Duodenal mucosa (tissue), 2 donors: Measurements from ENCODE around the gene KRT28.

Experiments
- H3K27ac ChIP-seq: one replicate; pipeline ENCODE4 v1.7.0; 2013; ENCODE audit warnings: low read depth, low read length
- H3K27me3 ChIP-seq, 2 donors: one replicate each; pipeline ENCODE4 v1.7.0; 2013; ENCODE audit warnings: low read length in 2 of 2, control low read depth in 1 of 2; ENCODE audit not compliant: insufficient read depth in 2 of 2, control insufficient read depth in 1 of 2
- H3K36me3 ChIP-seq, 2 donors: one replicate each; pipeline ENCODE4 v1.7.0; 2013; ENCODE audit warnings: low read length in 2 of 2, control low read depth in 1 of 2; ENCODE audit not compliant: insufficient read depth in 2 of 2, control insufficient read depth in 1 of 2
- H3K4me1 ChIP-seq, 2 donors: one replicate each; pipeline ENCODE4 v1.7.0; 2013; ENCODE audit warnings: low read length in 2 of 2, control low read depth in 1 of 2; ENCODE audit not compliant: insufficient read depth in 2 of 2, control insufficient read depth in 1 of 2
- H3K4me3 ChIP-seq, 2 donors: one replicate each; pipeline ENCODE4 v1.7.0; 2013; ENCODE audit warnings: low read length in 2 of 2, low read depth in 1 of 2
- H3K9ac ChIP-seq, 2 donors: one replicate each; pipeline ENCODE4 v1.7.0; 2013; ENCODE audit warnings: low read length in 2 of 2, low read depth in 1 of 2
- H3K9me3 ChIP-seq, 2 donors: one replicate each; pipeline ENCODE4 v1.7.0; 2013; ENCODE audit warnings: low read length in 2 of 2, control low read depth in 1 of 2; ENCODE audit not compliant: control insufficient read depth in 1 of 2

Gene KRT28

GRCh38 chr17:40782450-40782849, 17.3 kb downstream of the KRT28 start, which contains the start of gene KRT27:
Gene KRT27 (minus strand): TSS chr17:40782550. CDS start chr17:40782493, 57 bp downstream.
- no peak within 1 kb of the TSS for H3K9ac ChIP-seq
- peaks cover 25 to 28% of the 10 kb centered on the region in 2 donors for H3K27me3 ChIP-seq
- H3K27ac ChIP-seq = no peak within 1 kb of the TSS
- no peaks in the 10 kb centered on the region for H3K4me1 ChIP-seq
- no peak within 1 kb of the TSS for H3K4me3 ChIP-seq
- H3K9me3 ChIP-seq = no peaks in the 10 kb centered on the region
- no peaks in the 10 kb centered on the region for H3K36me3 ChIP-seq

GRCh38 chr17:40779181-40779909, 20.4 kb downstream of the KRT28 start:
- Histone ChIP-seq H3K9me3 (no peaks in the 10 kb centered on the region), H3K9ac (no peak overlapping the region), H3K36me3 (no peaks in the 10 kb centered on the region), H3K27me3 (peaks cover 26 to 36% of the 10 kb centered on the region in 2 donors), H3K27ac (no peak overlapping the region), H3K4me1 (no peaks in the 10 kb centered on the region), H3K4me3 (peak overlapping the region; percentile 30 to 37)

GRCh38 chr17:40778461-40778860, 21.3 kb downstream of the KRT28 start:
- Histone ChIP-seq H3K27me3 (peaks cover 26 to 36% of the 10 kb centered on the region in 2 donors), H3K9ac (no peak overlapping the region), H3K36me3 (no peaks in the 10 kb centered on the region)

GRCh38 chr17:40777971-40778370, 21.8 kb downstream of the KRT28 start:
- Histone ChIP-seq H3K27ac (no peak overlapping the region), H3K9me3 (no peaks in the 10 kb centered on the region), H3K9ac (no peak overlapping the region), H3K27me3 (peaks cover 26 to 38% of the 10 kb centered on the region in 2 donors), H3K4me1 (no peaks in the 10 kb centered on the region), H3K36me3 (no peaks in the 10 kb centered on the region), H3K4me3 (no peak overlapping the region)

More at GRCh38 chr17:40778461-40778860, 21.3 kb downstream of the KRT28 start:
- Histone ChIP-seq H3K27ac (no peak overlapping the region), H3K4me3 (no peak overlapping the region), H3K4me1 (no peaks in the 10 kb centered on the region), H3K9me3 (no peaks in the 10 kb centered on the region)

GRCh38 chr17:40777459-40777858, 22.3 kb downstream of the KRT28 start:
- Histone ChIP-seq H3K9ac (no peak overlapping the region), H3K27ac (no peak overlapping the region), H3K4me1 (no peaks in the 10 kb centered on the region), H3K36me3 (no peaks in the 10 kb centered on the region), H3K27me3 (peaks cover 26 to 42% of the 10 kb centered on the region in 2 donors), H3K4me3 (no peak overlapping the region), H3K9me3 (no peaks in the 10 kb centered on the region)

- peaks cover 20 to 42% of the 10 kb centered on the region in 2 donors for H3K27me3 ChIP-seq
- no peaks in the 10 kb centered on the region for H3K36me3 ChIP-seq
- no peak overlapping the region for H3K27ac ChIP-seq
- no peaks in the 10 kb centered on the region for H3K9me3 ChIP-seq
- H3K9ac ChIP-seq = no peak overlapping the region
- no peaks in the 10 kb centered on the region for H3K4me1 ChIP-seq
- no peak overlapping the region for H3K4me3 ChIP-seq
These were observed 23.8 kb downstream of the KRT28 start for GRCh38 chr17:40775945-40776344.

GRCh38 chr17:40772101-40772500, 27.7 kb downstream of the KRT28 start, which contains the start of gene KRT26:
Gene KRT26 (minus strand): TSS chr17:40772201. CDS start chr17:40772113, 88 bp downstream.
- Histone ChIP-seq H3K9ac (no peak within 1 kb of the TSS), H3K27me3 (peaks cover 4 to 19% of the 10 kb centered on the region in 2 donors), H3K36me3 (no peaks in the 10 kb centered on the region), H3K9me3 (no peaks in the 10 kb centered on the region), H3K27ac (no peak within 1 kb of the TSS), H3K4me1 (no peaks in the 10 kb centered on the region), H3K4me3 (no peak within 1 kb of the TSS)

GRCh38 chr17:40765657-40766056, 34.1 kb downstream of the KRT28 start:
- Histone ChIP-seq H3K27ac (no peak overlapping the region), H3K9ac (no peak overlapping the region), H3K9me3 (peaks cover 7 to 13% of the 10 kb centered on the region in 2 donors), H3K36me3 (no peaks in the 10 kb centered on the region), H3K4me1 (no peaks in the 10 kb centered on the region), H3K4me3 (no peak overlapping the region), H3K27me3 (peaks cover 5 to 12% of the 10 kb centered on the region in 2 donors)

- H3K9me3 ChIP-seq = peaks cover 10 to 28% of the 10 kb centered on the region in 2 donors
- H3K4me3 ChIP-seq = no peak overlapping the region
- no peaks in the 10 kb centered on the region for H3K4me1 ChIP-seq
- no peak overlapping the region for H3K9ac ChIP-seq
- no peaks in the 10 kb centered on the region for H3K36me3 ChIP-seq
- peaks cover 5 to 12% of the 10 kb centered on the region in 2 donors for H3K27me3 ChIP-seq
- H3K27ac ChIP-seq = no peak overlapping the region
These were observed 36.0 kb downstream of the KRT28 start for GRCh38 chr17:40763752-40764151.

- peaks cover 10 to 28% of the 10 kb centered on the region in 2 donors for H3K9me3 ChIP-seq
These were observed 39.4 kb downstream of the KRT28 start for GRCh38 chr17:40760105-40761016.

More at GRCh38 chr17:40760105-40761016, 39.4 kb downstream of the KRT28 start:
- Histone ChIP-seq H3K27ac (no peak overlapping the region), H3K4me3 (no peak overlapping the region), H3K36me3 (no peaks in the 10 kb centered on the region), H3K9ac (no peak overlapping the region), H3K4me1 (no peaks in the 10 kb centered on the region), H3K27me3 (peaks cover 0 to 5% of the 10 kb centered on the region in 2 donors)
